ENCODE measurements around the gene GAGE12C.
"Not testable (repeated sequence)": the region's sequence is repeated elsewhere in the genome, so short reads cannot be mapped to it uniquely, and the experiment has no call there.

GAGE12C gene

GRCh38 chrX:49531877-49532276, at the start of gene GAGE12C:
Gene GAGE12C (plus strand): TSS chrX:49532177. CDS start chrX:49533332, 1,155 bp downstream.
- DNase-seq (ENCODE audit: low read depth in 2 of 2); H3K4me3 ChIP-seq (replicated peaks in 1 of 2; ENCODE audit: low read depth in 2 of 2, low read length in 2 of 2): not testable (repeated sequence)

- not testable (repeated sequence) for DNase-seq (ENCODE audit: low read depth in 2 of 2)
Measured at GRCh38 chrX:49541433-49541832, 9.5 kb downstream of the GAGE12C start, which contains the start of gene GAGE12D. Gene GAGE12D (plus strand): TSS chrX:49541733. CDS start chrX:49542888, 1,155 bp downstream.

GRCh38 chrX:49550989-49551388, 19.0 kb downstream of the GAGE12C start, which contains the start of gene GAGE12E:
Gene GAGE12E (plus strand): TSS chrX:49551289. CDS start chrX:49552444, 1,155 bp downstream.
- H3K4me3 ChIP-seq (replicated peaks in 1 of 2; ENCODE audit: low read depth in 2 of 2, low read length in 2 of 2); DNase-seq (ENCODE audit: low read depth in 2 of 2): not testable (repeated sequence)

More at GRCh38 chrX:49541433-49541832, 9.5 kb downstream of the GAGE12C start, which contains the start of gene GAGE12D:
- not testable (repeated sequence) for H3K4me3 ChIP-seq (replicated peaks in 1 of 2; ENCODE audit: low read depth in 2 of 2, low read length in 2 of 2)

- H3K4me3 ChIP-seq (replicated peaks in 1 of 2; ENCODE audit: low read depth in 2 of 2, low read length in 2 of 2), result not testable (repeated sequence)
Measured at GRCh38 chrX:49560542-49560941, 28.6 kb downstream of the GAGE12C start, which contains the start of gene GAGE12F. Gene GAGE12F (plus strand): TSS chrX:49560842. CDS start chrX:49561997, 1,155 bp downstream.

GRCh38 chrX:49568728-49569127, 36.8 kb downstream of the GAGE12C start:
- H3K4me3 ChIP-seq (replicated peaks in 1 of 2; ENCODE audit: low read depth in 2 of 2, low read length in 2 of 2); DNase-seq (ENCODE audit: low read depth in 2 of 2): not testable (repeated sequence)

More at GRCh38 chrX:49560542-49560941, 28.6 kb downstream of the GAGE12C start, which contains the start of gene GAGE12F:
- DNase-seq (ENCODE audit: low read depth in 2 of 2), result not testable (repeated sequence)

GRCh38 chrX:49569152-49569551, 37.2 kb downstream of the GAGE12C start:
- H3K4me3 ChIP-seq (replicated peaks in 1 of 2; ENCODE audit: low read depth in 2 of 2, low read length in 2 of 2); DNase-seq (ENCODE audit: low read depth in 2 of 2): not testable (repeated sequence)

GRCh38 chrX:49570100-49570499, 38.1 kb downstream of the GAGE12C start, which contains the start of gene GAGE12G:
Gene GAGE12G (plus strand): TSS chrX:49570400. CDS start chrX:49571555, 1,155 bp downstream.
- DNase-seq (ENCODE audit: low read depth in 2 of 2); H3K4me3 ChIP-seq (replicated peaks in 1 of 2; ENCODE audit: low read depth in 2 of 2, low read length in 2 of 2): not testable (repeated sequence)

- not testable (repeated sequence) for DNase-seq (ENCODE audit: low read depth in 2 of 2); H3K4me3 ChIP-seq (replicated peaks in 1 of 2; ENCODE audit: low read depth in 2 of 2, low read length in 2 of 2)
Measured at GRCh38 chrX:49579649-49580048, 47.7 kb downstream of the GAGE12C start, which contains the start of gene GAGE12H. Gene GAGE12H (plus strand): TSS chrX:49579949. CDS start chrX:49581104, 1,155 bp downstream.

Data from cardiac fibroblast (primary cell).